HepG2 (cell line): ENCODE data around the gene MEGF11. TPM values are rescaled to one million over a fixed set of nuclear protein-coding genes. Genes with fewer than 3 reads are reported as not detected.

Source experiments
- ATAC-seq: fragments of 200-7000 bp; cut with Tn5 transposase; 3 replicates; pipeline ENCODE4 v1.9.1; 2020; ENCODE audit warnings: mild to moderate bottlenecking, moderate library complexity
- BruUV-seq: library from RNA; stranded (reverse); fragments of 400-500 nt; replicated peaks from 2 replicates; lab custom pipeline; 2021; lab: Mats Ljungman, UMichigan
- CTCF ChIA-PET: fragments of 300-600 bp; formaldehyde crosslinking; extraction: SDS; loops from one replicate; lab custom pipeline; 2021; ENCODE audit warnings: low total read pairs, inconsistent platforms, low intra/inter-chr PET ratio; lab: Yijun Ruan, JAX
- POLR2A ChIA-PET: fragments of 350-600 bp; sonication (Branson Sonifier 250); formaldehyde crosslinking; loops from one replicate; lab custom pipeline; 2020; ENCODE audit warnings: antibody characterized with exemption, inconsistent platforms; lab: Yijun Ruan, JAX
- DNase-seq: peaks from one replicate; pipeline ENCODE4 v3.0.0-alpha.2; 2015; ENCODE audit warnings: low spot score
- FAIRE-seq: peaks from 3 replicates; lab custom pipeline; 2011; peaks lifted over from hg19 to GRCh38; lab: Jason Lieb, UNC
- H2AFZ ChIP-seq: one replicate; pipeline ENCODE4 v1.6.1; 2011; ENCODE audit warnings: low read length, inconsistent platforms
- H3K27ac ChIP-seq: fragments of 300-600 bp; 3 replicates; pipeline ENCODE4 v1.8.0; 2011; ENCODE audit warnings: mixed run types, mild to moderate bottlenecking, mixed read lengths, low read length, inconsistent platforms; ENCODE audit not compliant: insufficient read depth; ENCODE audit errors: extremely low read length
- H3K27me3 ChIP-seq, 2 experiments: fragments of 200-600 bp in 1 of 2; 2 replicates in 1 of 2; 3 replicates in 1 of 2; pipeline versions ENCODE4 v1.6.0 to v1.8.0; 2011; ENCODE audit warnings: low read length in 2 of 2, mild to moderate bottlenecking in 2 of 2, moderate library complexity in 2 of 2, inconsistent platforms in 1 of 2; ENCODE audit not compliant: insufficient read depth in 2 of 2, control insufficient read depth in 1 of 2
- H3K36me3 ChIP-seq, 2 experiments: fragments of 200-600 bp in 1 of 2; replicated peaks in 1 of 2; 2 replicates in 1 of 2; 3 replicates in 1 of 2; pipeline versions ENCODE4 v1.5.1 to v1.8.0; 2011; ENCODE audit warnings: low read length in 2 of 2, inconsistent platforms in 1 of 2; ENCODE audit not compliant: insufficient read depth in 2 of 2, control insufficient read depth in 1 of 2
- H3K4me1 ChIP-seq: 2 replicates; pipeline ENCODE4 v1.5.1; 2012; ENCODE audit warnings: low read length, inconsistent platforms; ENCODE audit not compliant: insufficient read depth
- H3K4me2 ChIP-seq: 2 replicates; pipeline ENCODE4 v1.6.0; 2011; ENCODE audit warnings: low read depth, low read length, inconsistent platforms
- H3K4me3 ChIP-seq, 3 experiments: fragments of 200-600 bp in 1 of 3; sonication (generic), shearing (Covaris generic) in 1 of 3; replicated peaks in 1 of 3; 2 replicates each; pipeline ENCODE4 v1.5.1; 2011 to 2016; ENCODE audit warnings: low read length in 3 of 3, inconsistent platforms in 2 of 3, low read depth in 2 of 3, mild to moderate bottlenecking in 2 of 3, control low read depth in 1 of 3, mixed read lengths in 1 of 3; ENCODE audit not compliant: insufficient read depth in 1 of 3
- H3K79me2 ChIP-seq: one replicate; pipeline ENCODE4 v1.6.1; 2011; ENCODE audit warnings: low read length, inconsistent platforms; ENCODE audit not compliant: insufficient read depth
- H3K9ac ChIP-seq: 2 replicates; pipeline ENCODE4 v1.6.0; 2011; ENCODE audit warnings: mild to moderate bottlenecking, low read depth, low read length, inconsistent platforms; ENCODE audit not compliant: insufficient read depth
- H3K9me3 ChIP-seq: 2 replicates; pipeline ENCODE4 v1.5.1; 2012; ENCODE audit warnings: mild to moderate bottlenecking, low read length
- H4K20me1 ChIP-seq: 2 replicates; pipeline ENCODE4 v1.6.0; 2011; ENCODE audit warnings: inconsistent platforms, mild to moderate bottlenecking, low read length, moderate library complexity; ENCODE audit not compliant: insufficient read depth
- AGO2 ChIP-seq: fragments of 200-400 bp; formaldehyde crosslinking; optimal IDR thresholded peaks from 2 replicates; pipeline ENCODE3; 2017; ENCODE audit warnings: mild to moderate bottlenecking, low read depth, low read length, moderate library complexity
- HDAC2 ChIP-seq: sonication (generic); formaldehyde crosslinking; IDR thresholded peaks from 2 replicates; pipeline ENCODE4 v1.4.0; 2020; ENCODE audit warnings: missing genetic modification reagents
- HMG20A ChIP-seq: IDR thresholded peaks from 2 replicates; pipeline ENCODE4 v1.6.1; 2016; ENCODE audit warnings: borderline replicate concordance
- HMGA1 ChIP-seq: sonication (generic); formaldehyde crosslinking; conservative IDR thresholded peaks from 2 replicates; pipeline ENCODE4 v1.4.0; 2020; ENCODE audit warnings: missing genetic modification reagents
- PLRG1 ChIP-seq: fragments of 450-650 bp; conservative IDR thresholded peaks from 2 replicates; pipeline ENCODE4 v1.6.1; 2016
- YY1 ChIP-seq: IDR thresholded peaks from 2 replicates; pipeline ENCODE4 v1.6.1; 2011; ENCODE audit warnings: low read length, low read depth, moderate library complexity, mild to moderate bottlenecking; ENCODE audit not compliant: insufficient read depth, insufficient replicate concordance
- ZFP37 ChIP-seq: sonication (generic); formaldehyde crosslinking; IDR thresholded peaks from 2 replicates; pipeline ENCODE4 v1.4.0; 2020; ENCODE audit warnings: missing genetic modification reagents, borderline replicate concordance
- ZKSCAN8 ChIP-seq: IDR thresholded peaks from 2 replicates; pipeline ENCODE4 v1.6.1; 2016; ENCODE audit warnings: borderline replicate concordance, missing genetic modification reagents, missing compliant biosample characterization
- ZNF256 ChIP-seq: sonication (generic); formaldehyde crosslinking; conservative IDR thresholded peaks from 2 replicates; pipeline ENCODE4 v1.4.0; 2020; ENCODE audit warnings: missing genetic modification reagents
- ZNF614 ChIP-seq: IDR thresholded peaks from 2 replicates; pipeline ENCODE4 v1.6.1; 2018; ENCODE audit warnings: missing biosample characterization, missing genetic modification reagents, inconsistent platforms, borderline replicate concordance
- ZNF747 ChIP-seq: sonication (generic); formaldehyde crosslinking; IDR thresholded peaks from 2 replicates; pipeline ENCODE4 v1.8.1; 2023; ENCODE audit warnings: missing genetic modification reagents, mild to moderate bottlenecking, borderline replicate concordance
- ZNF780A ChIP-seq: sonication (generic); formaldehyde crosslinking; IDR thresholded peaks from 2 replicates; pipeline ENCODE4 v1.8.0; 2022; ENCODE audit warnings: mild to moderate bottlenecking, missing genetic modification reagents, moderate library complexity
- WGBS: methylation state at CpG from one replicate; pipeline ENCODE4 v1.1.6; 2017; ENCODE audit warnings: low lambda C conversion rate; 5-methylcytosine and 5-hydroxymethylcytosine counted together
- in situ Hi-C: cut with HindIII; loops from 2 replicates; pipeline ENCODE4 v1.10.0; 2017; ENCODE audit warnings: low pct_unique_long_range_greater_than_20kb; ENCODE audit not compliant: extremely low pct_ligation_motif_present
- intact Hi-C: fragments of 100-400 bp; cut with micrococcal nuclease; formaldehyde crosslinking; loops from one replicate; pipeline ENCODE4 v1.10.0; 2022; ENCODE audit not compliant: unreplicated experiment
- polyA plus RNA-seq, 8 experiments: library from polyadenylated mRNA; depleted of rRNA in 3 of 8; stranded (reverse) in 7 of 8; unstranded in 1 of 8; fragments of >200 nt; fragmentation: Illumina TruSeq in 4 of 8; extraction: Trizol in 4 of 8; gene quantifications; 2 replicates each; pipeline versions ENCODE4 v1.2.1 to v1.2.3, GENCODE V29; 2011 to 2016; ENCODE audit warnings: low read depth in 4 of 8, missing spikeins in 1 of 8, mixed read lengths in 1 of 8; ENCODE audit not compliant: insufficient read depth in 1 of 8
- total RNA-seq, 5 experiments: library from RNA; depleted of rRNA; stranded (reverse); fragments of >200 nt; fragmentation: Illumina TruSeq; extraction: Trizol; gene quantifications; 2 replicates each; pipeline ENCODE4 v1.2.3, GENCODE V29; 2016; ENCODE audit warnings: low read depth in 1 of 5
- TF ChIP-seq, protein P1 (sequence below): sonication (generic); formaldehyde crosslinking; IDR thresholded peaks from 2 replicates; pipeline ENCODE4 v1.8.1; 2023; ENCODE audit warnings: mild to moderate bottlenecking, missing genetic modification reagents, borderline replicate concordance
- TF ChIP-seq, protein P2 (sequence below): sonication (generic); formaldehyde crosslinking; conservative IDR thresholded peaks from 2 replicates; pipeline ENCODE4 v1.4.0; 2020; ENCODE audit warnings: missing genetic modification reagents
- TF ChIP-seq, protein P3 (sequence below): sonication (generic); formaldehyde crosslinking; IDR thresholded peaks from 2 replicates; pipeline ENCODE4 v1.5.0; 2020; ENCODE audit warnings: mild to moderate bottlenecking, missing genetic modification reagents
- TF ChIP-seq, protein P4 (sequence below), 2 experiments: sonication (generic) in 1 of 2; formaldehyde crosslinking in 1 of 2; IDR thresholded peaks; 2 replicates each; pipeline versions ENCODE4 v1.4.0 to v1.6.1; 2018 to 2020; ENCODE audit warnings: missing genetic modification reagents in 2 of 2, borderline replicate concordance in 1 of 2, low read depth in 1 of 2, mild to moderate bottlenecking in 1 of 2, missing biosample characterization in 1 of 2

MEGF11 gene
- total and polyA plus RNA-seq, 2 of the 13 experiments (the other 11 are each of a cell fraction or from before 2014, with no cell fraction given) = not detected

DNA sequence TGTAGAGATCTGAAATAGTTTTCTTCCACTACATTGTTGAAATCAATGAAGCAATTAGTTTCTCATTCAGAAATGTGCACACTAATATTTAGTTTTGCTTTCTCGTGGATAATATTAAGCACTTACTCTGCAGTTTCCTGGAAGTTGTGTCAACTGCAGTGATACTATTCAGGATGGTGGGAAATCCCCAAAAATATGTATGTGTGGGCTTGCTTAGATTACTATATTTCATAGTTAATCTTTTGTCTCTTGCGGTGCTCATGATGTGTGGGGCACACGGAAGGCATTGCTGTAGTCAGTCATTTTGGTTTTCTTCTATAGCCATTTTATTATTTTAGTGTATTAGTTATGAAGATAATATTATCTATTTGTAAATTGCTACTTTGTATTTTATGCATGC is 364.6 kb downstream of the MEGF11 start:
- H3K4me1 ChIP-seq = no peaks in the 10 kb centered on the region
- DNase-seq = no peak
- no peak overlapping the region for H3K27ac ChIP-seq
- no peak overlapping the region for H3K4me2 ChIP-seq
- no peaks in the 10 kb centered on the region for H3K9me3 ChIP-seq
- intact Hi-C loops (no loop called here), in situ Hi-C loops (no loop called here)
- 96% methylated on average over 3 of the region's 3 CpGs for whole genome bisulfite sequencing
- CTCF ChIA-PET = no interaction called here
- FAIRE-seq = no peak
- peaks cover 3% of the 10 kb centered on the region; the same call in 1 of the 2 replicates for H4K20me1 ChIP-seq
- POLR2A ChIA-PET = no interaction called here
- no peak overlapping the region for H3K9ac ChIP-seq
- no TSS peak for BruUV-seq
- H3K79me2 ChIP-seq = no peaks in the 10 kb centered on the region
- H3K4me3 ChIP-seq = no peak overlapping the region
- no peak for ATAC-seq
- no peaks in the 10 kb centered on the region for H3K27me3 ChIP-seq
- no peak overlapping the region for H2AFZ ChIP-seq
- H3K36me3 ChIP-seq = peaks cover 8 to 57% of the 10 kb centered on the region in 2 experiments
- TF ChIP-seq PLRG1 = no peak
- TF ChIP-seq, protein P1, sequence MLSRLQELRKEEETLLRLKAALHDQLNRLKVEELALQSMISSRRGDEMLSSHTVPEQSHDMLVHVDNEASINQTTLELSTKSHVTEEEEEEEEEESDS (CRISPR knock-in tag) = no peak
- TF ChIP-seq HMGA1 (CRISPR knock-in tag) = no peak
- TF ChIP-seq, protein P2, sequence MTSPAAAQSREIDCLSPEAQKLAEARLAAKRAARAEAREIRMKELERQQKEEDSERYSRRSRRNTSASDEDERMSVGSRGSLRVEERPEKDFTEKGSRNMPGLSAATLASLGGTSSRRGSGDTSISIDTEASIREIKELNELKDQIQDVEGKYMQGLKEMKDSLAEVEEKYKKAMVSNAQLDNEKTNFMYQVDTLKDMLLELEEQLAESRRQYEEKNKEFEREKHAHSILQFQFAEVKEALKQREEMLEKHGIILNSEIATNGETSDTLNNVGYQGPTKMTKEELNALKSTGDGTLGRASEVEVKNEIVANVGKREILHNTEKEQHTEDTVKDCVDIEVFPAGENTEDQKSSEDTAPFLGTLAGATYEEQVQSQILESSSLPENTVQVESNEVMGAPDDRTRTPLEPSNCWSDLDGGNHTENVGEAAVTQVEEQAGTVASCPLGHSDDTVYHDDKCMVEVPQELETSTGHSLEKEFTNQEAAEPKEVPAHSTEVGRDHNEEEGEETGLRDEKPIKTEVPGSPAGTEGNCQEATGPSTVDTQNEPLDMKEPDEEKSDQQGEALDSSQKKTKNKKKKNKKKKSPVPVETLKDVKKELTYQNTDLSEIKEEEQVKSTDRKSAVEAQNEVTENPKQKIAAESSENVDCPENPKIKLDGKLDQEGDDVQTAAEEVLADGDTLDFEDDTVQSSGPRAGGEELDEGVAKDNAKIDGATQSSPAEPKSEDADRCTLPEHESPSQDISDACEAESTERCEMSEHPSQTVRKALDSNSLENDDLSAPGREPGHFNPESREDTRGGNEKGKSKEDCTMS (CRISPR knock-in tag) = no peak
- no peak for TF ChIP-seq ZNF747
- no peak for TF ChIP-seq ZFP37 (CRISPR knock-in tag)
- TF ChIP-seq, protein P3, sequence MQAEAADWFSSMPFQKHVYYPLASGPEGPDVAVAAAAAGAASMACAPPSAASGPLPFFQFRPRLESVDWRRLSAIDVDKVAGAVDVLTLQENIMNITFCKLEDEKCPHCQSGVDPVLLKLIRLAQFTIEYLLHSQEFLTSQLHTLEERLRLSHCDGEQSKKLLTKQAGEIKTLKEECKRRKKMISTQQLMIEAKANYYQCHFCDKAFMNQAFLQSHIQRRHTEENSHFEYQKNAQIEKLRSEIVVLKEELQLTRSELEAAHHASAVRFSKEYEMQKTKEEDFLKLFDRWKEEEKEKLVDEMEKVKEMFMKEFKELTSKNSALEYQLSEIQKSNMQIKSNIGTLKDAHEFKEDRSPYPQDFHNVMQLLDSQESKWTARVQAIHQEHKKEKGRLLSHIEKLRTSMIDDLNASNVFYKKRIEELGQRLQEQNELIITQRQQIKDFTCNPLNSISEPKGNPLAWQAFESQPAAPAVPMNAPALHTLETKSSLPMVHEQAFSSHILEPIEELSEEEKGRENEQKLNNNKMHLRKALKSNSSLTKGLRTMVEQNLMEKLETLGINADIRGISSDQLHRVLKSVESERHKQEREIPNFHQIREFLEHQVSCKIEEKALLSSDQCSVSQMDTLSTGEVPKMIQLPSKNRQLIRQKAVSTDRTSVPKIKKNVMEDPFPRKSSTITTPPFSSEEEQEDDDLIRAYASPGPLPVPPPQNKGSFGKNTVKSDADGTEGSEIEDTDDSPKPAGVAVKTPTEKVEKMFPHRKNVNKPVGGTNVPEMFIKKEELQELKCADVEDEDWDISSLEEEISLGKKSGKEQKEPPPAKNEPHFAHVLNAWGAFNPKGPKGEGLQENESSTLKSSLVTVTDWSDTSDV = no peak
- no peak for TF ChIP-seq ZKSCAN8
- TF ChIP-seq AGO2 = no peak
- no peak for TF ChIP-seq ZNF780A (CRISPR knock-in tag)
- no peak for TF ChIP-seq HMG20A (CRISPR knock-in tag)
- TF ChIP-seq ZNF614 (CRISPR knock-in tag) = no peak
- no peak for TF ChIP-seq YY1
- no peak for TF ChIP-seq ZNF256 (CRISPR knock-in tag)
- TF ChIP-seq HDAC2 = no peak
- TF ChIP-seq, protein P4, sequence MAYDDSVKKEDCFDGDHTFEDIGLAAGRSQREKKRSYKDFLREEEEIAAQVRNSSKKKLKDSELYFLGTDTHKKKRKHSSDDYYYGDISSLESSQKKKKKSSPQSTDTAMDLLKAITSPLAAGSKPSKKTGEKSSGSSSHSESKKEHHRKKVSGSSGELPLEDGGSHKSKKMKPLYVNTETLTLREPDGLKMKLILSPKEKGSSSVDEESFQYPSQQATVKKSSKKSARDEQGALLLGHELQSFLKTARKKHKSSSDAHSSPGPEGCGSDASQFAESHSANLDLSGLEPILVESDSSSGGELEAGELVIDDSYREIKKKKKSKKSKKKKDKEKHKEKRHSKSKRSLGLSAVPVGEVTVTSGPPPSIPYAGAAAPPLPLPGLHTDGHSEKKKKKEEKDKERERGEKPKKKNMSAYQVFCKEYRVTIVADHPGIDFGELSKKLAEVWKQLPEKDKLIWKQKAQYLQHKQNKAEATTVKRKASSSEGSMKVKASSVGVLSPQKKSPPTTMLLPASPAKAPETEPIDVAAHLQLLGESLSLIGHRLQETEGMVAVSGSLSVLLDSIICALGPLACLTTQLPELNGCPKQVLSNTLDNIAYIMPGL (CRISPR knock-in tag; IDR thresholded peaks at IDR 0.05; ENCODE audit: borderline replicate concordance in 1 of 2, low read depth in 1 of 2) = no peak
